GM19395 (cell line): ENCODE data around the gene CCDC137.

Experiments
- ATAC-seq: cut with Tn5 transposase; IDR thresholded peaks from one replicate; pipeline ENCODE4 v1.9.1; 2021; ENCODE audit warnings: mild to moderate bottlenecking, moderate library complexity; ENCODE audit not compliant: unreplicated experiment

CCDC137 gene

DNA sequence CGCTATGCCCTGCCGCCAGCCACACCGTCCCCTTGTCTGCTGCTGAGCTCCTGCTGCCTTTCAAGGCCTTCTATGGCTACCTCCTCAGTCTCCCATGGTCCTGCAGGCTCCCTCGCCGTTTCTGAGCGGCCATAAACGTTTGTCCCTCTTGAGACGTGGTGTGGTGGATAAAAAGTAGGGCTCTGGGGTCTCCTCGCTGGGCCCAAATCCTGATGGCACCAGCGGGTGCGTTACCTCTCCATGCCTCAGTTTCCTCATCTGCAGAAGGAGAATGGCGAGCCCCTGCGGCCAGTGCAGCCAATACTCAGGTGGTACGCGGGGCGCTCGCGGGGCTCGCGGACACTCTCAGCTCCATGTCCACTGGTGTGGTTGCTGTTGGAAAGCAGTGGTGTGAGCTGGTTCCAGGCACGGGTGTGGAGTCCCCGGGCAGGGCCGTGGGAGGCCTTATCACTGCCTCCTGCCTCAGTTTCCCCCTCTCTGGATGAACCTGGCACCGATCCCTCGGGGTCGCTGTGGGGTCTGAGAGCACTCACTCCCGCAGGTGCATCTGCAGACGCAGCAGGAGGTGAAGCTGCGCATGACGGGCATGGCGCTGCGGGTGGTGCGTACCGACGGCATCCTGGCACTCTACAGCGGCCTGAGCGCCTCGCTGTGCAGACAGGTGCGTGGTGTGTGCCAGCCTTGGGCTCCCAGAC is 48.0 kb downstream of the CCDC137 start:
- no peak for ATAC-seq

DNA sequence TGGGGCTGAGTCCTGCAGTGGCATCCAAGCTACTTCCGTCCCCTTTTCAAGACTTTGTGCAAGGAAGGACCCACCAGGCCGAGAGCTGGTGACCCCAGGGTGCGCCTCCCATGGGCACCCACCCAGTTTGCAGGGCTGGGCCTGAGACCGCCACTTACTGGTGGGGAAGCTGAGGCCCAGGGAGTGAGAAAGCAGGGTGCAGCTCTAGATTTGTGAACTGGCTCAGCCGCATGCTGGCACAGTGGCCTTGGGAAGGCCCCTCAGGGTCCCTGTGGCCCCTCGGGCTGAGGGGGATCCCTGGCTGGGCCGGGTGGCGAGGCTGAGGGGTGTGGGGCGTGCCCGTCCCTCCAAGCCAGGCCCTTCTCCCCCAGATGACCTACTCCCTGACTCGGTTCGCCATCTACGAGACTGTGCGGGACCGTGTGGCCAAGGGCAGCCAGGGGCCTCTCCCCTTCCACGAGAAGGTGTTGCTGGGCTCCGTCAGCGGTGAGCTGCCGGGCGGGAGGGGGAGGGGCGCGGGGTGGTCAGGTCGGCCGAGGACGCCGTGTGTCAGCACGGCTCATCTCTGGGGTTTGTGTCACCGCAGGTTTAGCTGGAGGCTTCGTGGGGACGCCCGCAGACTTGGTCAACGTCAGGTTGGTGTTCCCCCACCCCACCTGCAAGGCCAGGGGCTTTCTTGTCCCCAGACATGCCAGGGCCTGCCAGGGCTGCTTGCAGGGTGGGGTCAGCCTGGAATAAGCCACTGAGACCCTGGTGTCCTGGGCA is 48.8 kb downstream of the CCDC137 start:
- no peak for ATAC-seq

DNA sequence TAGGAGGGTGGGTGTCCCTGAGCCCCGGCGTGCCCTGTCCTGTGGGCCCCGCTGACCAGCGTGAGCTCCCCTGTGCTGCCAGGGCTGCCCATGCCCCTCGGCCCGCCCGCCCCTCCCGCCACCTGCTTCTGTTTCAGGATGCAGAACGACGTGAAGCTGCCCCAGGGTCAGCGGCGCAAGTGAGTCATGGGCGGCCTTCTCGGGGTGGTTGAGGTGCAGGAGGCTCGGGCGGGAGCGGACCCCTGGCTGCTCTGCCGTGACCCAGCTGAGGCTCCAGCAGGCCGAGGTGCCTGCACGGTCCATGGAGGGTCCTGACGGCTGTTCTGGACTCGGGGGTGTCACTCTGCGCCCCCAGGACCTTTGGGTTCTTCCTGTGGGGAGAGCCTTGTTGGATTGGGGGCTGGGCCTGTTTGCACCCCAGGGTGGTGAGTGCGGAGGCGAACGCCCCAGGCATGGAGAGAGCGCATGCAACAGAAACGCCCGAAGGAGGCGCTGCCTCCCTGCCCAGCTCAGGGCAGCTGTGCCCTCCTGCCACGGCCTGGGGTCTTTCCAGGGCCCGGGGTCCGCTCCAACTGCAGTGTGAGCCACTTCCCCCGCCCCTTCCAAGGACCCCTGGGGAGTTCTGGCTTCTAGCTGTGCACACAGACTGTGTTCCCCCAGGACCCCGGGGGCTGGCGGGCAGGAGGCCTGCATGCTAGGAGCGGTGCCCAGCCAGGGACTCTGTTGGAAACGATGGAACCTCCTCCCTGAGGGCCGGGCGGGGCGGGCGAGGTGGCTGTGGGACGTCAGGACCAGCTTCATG is 49.5 kb downstream of the CCDC137 start:
- no peak for ATAC-seq

DNA sequence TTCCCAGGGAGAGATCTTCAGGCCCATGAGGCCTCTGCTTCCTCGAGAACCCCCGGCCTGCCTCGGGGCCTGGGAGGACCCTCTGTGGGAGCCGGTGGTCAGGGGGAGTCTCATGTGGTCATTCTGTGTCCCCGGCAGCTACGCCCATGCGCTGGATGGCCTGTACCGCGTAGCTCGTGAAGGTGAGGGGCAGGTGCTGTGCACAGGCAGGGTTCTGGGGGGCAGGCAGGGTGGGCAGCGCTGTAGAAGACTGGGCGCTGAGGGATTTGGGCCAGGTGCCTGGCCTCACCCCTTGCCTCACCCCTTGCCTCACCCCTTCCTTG is 50.1 kb downstream of the CCDC137 start:
- ATAC-seq: no peak

DNA sequence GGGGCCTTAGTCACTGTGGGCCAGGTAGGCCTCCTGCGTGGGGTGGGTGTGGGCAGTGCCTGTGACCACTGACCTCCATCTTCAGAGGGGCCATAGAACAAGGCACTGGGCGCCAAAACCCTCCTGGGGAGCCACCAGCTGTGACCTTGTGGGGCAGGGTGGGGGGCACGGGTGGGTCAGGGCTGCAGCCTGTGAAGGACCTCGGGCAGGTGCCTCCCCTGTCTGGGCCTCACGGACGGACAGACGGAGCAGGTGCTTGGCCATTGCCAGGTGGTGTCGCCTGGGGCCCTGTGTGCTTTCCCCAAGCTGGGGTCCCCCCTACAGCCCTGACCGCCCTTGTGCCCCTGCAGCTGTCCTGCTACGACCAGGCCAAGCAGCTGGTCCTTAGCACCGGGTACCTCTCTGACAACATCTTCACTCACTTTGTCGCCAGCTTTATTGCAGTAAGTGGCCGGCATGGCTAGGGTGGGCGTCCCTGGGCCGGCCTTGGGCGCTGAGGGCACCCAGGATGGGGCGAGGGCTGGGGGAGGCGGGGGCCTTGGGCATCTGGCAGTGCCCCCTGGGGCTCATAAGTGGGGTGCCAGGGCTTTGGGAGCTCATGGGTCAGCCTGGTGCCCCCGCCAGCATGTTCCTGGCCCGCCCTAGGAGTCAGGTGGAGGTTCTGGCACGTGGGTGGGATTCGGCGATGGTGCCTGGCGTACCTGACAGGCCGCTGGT is 50.7 kb downstream of the CCDC137 start:
- no peak for ATAC-seq

DNA sequence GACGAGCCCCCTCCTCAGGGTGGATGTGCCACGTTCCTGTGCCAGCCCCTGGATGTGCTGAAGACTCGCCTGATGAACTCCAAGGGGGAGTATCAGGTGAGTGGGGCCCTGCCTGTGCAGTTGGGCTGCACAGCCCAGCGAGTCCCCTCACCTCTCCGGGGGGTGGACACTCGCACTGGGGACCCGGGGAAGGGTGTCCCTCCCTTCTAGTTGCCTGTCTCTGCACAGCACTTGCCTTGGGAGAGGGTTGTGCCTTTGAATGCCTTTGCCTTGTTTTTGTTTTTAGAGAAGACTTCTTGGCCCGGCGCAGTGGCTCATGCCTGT is 51.2 kb downstream of the CCDC137 start:
- no peak for ATAC-seq

DNA sequence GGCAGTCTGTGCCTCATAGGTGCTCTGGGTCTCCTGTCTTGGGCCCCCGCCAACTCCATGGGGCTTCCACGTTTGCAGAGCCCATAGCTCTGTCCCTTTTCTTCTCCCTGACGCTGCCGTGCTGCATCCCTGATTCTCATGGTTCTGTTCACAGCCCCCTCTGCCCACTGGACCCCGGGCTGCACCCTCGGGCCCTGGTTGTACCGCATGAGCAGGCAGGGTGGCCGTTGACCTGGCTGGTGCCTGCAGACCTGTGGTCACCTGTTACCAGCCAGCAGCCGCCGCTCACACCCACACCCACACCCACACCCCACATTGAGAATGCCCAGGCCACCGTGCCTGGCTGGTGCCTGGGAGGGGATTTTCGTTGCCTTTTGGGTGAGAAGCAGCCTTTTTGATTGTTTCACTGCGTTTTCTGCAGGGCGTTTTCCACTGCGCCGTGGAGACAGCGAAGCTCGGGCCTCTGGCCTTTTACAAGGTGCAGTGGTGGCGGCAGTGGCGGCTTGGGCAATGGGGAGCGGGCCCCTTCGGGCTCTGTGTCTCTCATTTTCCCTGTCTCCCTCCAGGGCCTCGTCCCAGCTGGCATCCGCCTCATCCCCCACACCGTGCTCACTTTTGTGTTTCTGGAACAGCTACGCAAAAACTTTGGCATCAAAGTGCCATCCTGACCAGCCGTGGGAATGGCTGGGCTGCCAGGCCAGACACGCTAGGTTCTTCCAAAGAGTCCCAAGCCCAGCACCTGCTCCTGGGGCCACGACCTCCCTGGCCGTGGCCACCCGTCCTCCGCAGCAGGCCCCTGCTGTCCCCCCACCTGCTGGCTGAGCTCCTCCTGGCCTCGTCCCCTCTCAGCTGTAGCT is 53.1 kb downstream of the CCDC137 start:
- no peak for ATAC-seq

DNA sequence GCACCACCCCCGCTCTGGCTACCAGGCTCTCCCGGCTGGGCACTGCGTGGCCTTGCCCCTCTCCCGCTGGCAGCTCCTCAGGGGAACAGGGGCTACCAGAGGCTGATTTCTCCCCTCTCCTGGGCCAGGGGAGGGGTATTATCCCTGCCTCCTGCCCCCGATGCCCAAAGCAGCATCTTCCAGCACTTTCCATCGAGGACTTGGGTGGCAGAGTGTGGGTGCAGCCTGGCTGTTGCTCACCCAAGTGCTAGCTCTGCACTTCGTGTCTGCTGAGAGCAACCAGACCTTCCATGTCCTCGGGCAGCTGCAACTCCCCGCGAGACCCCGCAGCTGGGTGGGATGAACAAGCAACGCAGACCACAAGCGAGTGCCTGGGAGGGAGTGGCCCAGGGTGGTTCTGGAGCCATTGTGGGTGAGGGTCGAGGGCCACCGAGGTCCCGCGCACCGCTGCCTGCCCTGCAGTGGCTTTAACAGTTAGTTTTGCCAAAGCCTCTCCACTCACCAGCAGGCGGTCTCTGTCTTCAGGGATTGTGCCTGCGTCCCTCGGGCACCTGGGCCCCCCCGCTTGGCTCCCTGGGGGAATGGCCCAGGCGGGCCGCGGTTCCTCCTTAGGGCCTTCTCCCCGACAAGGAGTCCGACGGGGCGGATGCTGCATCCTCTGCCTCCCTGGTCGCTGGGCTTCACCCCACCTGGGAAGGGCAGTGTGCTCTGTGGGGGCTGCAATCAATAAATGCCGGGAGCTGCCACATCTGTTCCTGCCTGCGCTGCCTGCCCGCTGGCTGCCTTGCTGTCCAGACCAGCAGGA is 53.9 kb downstream of the CCDC137 start:
- ATAC-seq: no peak

DNA sequence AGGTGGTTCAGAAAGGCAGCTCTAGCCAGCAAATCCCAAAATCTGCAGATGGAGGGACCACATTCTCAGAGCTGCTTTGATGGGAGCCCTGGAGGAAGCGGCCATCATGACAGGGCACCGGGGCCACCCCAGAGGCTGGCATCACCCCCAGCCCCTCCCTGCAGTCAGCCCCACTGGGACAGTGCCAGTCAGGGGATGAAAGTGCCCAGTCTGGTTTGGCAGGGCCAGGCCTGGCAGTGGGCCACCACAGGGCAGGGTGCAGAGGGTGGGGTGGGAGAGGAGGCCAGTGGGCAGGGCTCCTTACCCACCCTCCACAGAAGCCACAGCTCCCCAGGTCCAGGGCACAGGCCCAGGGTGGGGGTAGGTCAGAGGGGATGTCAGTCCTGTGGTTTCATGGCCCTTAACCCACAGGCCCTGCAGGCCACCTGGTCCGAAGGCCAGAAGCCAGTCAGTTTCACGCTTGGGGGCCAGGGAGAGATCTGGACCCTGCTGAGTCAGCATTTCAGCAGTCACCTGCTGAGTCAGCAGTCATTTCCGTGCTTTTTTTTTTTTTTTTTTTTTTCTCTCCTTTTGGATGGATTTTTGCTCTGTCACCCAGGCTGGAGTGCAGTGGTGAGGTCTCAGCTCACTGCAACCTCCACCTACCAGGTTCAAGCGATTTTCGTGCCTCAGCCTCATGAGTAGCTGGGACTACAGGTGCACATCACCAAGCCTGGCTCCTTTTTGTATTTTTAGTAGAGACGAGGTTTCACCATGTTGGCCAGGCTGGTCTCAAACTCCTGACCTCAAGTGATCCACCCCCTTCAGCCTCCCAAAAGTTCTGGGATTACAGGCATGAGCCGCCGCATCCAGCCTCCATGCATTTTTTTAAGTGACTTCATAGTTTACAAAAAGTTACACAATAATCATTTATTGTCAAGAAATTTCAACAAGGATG is 55.9 kb downstream of the CCDC137 start:
- no peak for ATAC-seq
